Activated CD4-positive, alpha-beta T cell treated with anti-CD3 and anti-CD28 coated beads for 4 hours (primary cell): ENCODE measurements around the gene ZNF367.
"Not testable (repeated sequence)": the region's sequence is repeated elsewhere in the genome, so short reads cannot be mapped to it uniquely, and the experiment has no call there.

Experiments used
- DNase-seq, 2 donors: peaks; one replicate each; pipeline ENCODE4 v3.0.0-alpha.2; 2020

The ZNF367 gene

GRCh38 chr9:96360523-96360922 is 57.6 kb downstream of the ZNF367 start:
- not testable (repeated sequence) for DNase-seq

DNA sequence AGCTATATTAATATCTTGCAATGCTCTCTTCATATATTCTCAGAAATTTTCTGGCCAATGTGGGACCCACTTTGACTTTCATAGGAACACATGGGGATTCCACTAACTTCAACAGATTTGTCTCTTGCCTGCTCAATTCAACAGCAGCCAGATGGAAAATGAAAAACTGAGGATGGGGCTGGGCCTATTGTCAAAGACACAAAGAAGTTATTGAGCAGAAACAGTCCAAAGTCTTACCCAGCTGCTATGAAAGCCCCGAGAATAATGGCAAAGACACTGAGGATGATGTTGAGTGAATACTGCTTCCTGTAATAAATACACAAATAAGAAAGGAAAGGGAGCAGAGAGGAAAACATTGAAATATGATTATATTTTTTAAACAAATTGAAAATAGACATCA is 67.3 kb downstream of the ZNF367 start:
- no peak for DNase-seq

DNA sequence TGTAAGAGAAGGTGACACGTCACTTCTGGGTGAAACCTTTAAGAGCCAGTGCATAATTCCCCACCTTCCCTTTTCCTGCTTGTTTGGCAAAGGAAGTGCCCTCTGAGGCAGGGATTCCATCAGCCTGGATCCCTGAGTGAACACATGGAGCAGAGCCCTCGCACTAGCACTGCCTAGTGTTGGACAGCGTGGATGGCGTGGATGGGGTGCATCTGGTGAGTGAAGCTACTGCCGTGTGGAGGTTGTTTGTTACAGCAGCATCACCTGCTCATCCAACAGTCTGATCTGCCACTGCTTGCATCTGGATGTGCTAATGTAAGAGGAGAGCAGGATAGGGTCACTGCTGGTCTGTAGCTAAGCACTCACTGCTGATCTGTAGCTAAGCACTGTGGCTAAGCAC is 69.9 kb downstream of the ZNF367 start:
- DNase-seq: no peak

- no peak for DNase-seq
These were observed 72.6 kb downstream of the ZNF367 start for GRCh38 chr9:96345551-96345950.

- DNase-seq: no peak
These were observed 73.6 kb downstream of the ZNF367 start for GRCh38 chr9:96344458-96345180.

DNA sequence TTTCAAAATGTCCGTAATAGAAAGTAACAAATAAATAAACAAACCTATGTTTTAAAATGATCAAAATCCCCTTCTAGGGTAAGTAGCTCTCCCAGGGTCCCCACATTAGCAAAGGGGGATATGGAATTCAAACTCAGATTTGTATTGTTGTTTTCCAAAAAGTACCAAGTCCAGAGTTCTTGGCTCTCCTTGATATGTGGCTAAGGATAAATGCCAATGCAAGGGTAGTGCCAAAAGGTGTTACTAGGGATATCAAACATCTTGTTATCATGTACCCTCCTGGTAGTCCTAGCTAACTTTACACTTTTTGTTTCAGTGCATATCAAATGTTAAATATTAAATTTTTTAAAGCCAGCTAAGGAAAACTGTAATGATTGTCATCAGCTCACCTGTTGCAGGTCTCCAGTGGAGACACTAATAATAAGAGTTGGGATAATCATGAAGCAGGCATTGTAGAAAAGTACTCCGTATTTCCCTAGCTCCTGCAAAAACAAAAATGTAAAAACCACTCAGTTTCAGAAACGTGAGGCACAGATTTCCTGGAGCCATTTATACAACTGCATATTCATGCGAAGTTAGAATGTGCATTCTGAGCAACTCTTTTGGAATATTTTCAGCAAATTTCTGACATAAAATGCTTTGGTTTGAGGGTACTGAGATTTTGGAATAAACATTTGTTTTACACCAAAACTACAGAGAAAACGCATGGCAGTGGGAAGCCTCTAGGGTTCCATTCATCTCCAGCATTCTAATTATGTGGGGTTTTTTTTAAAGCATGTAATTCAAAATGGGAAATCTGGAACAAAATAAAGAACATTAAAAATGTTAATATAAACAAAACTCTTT is 74.4 kb downstream of the ZNF367 start:
- DNase-seq: no peak

GRCh38 chr9:96342571-96343245 is 75.5 kb downstream of the ZNF367 start:
- DNase-seq: no peak

GRCh38 chr9:96340707-96341106 is 77.5 kb downstream of the ZNF367 start:
- no peak for DNase-seq

DNA sequence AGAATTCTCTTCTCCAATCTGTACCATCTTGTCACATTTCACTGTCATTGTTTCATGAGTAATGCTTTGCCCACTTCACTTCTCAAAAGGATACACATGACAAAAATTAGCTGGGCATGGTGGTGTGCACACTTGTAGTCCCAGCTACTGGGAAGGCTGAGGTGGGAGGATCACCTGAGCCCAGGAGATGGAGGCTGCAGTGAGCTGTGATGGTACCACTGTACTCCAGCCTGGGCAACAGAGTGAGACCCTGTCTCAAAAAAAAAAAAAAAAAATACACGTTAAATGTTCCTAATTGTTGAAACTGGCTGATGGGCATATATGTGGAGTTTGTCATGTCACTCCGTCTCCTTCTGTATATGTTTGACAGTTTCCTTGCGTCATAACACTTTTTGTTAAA is 79.9 kb downstream of the ZNF367 start:
- DNase-seq: no peak
